BLaER1 (cell line): ENCODE results near the gene DLST.

Source experiments
- H3K27ac ChIP-seq: shearing (Covaris generic); formaldehyde crosslinking; 2 replicates; pipeline ENCODE4 v1.8.1; 2022
- H3K27me3 ChIP-seq: shearing (Covaris generic); formaldehyde crosslinking; 2 replicates; pipeline ENCODE4 v1.8.1; 2022
- H3K36me3 ChIP-seq: shearing (Covaris generic); formaldehyde crosslinking; 2 replicates; pipeline ENCODE4 v1.8.1; 2022
- H3K4me1 ChIP-seq: shearing (Covaris generic); formaldehyde crosslinking; 2 replicates; pipeline ENCODE4 v1.8.1; 2022
- H3K4me2 ChIP-seq: shearing (Covaris generic); formaldehyde crosslinking; 2 replicates; pipeline ENCODE4 v1.8.1; 2022
- H3K4me3 ChIP-seq: shearing (Covaris generic); formaldehyde crosslinking; 2 replicates; pipeline ENCODE4 v1.8.1; 2022
- H3K9ac ChIP-seq: shearing (Covaris generic); formaldehyde crosslinking; 2 replicates; pipeline ENCODE4 v1.8.1; 2022
- H3K9me3 ChIP-seq: shearing (Covaris generic); formaldehyde crosslinking; 2 replicates; pipeline ENCODE4 v1.8.1; 2022
- H4K20me1 ChIP-seq: shearing (Covaris generic); formaldehyde crosslinking; 2 replicates; pipeline ENCODE4 v1.8.1; 2022
- Cebpa-rat ChIP-seq: shearing (Covaris generic); IDR thresholded peaks from 2 replicates; pipeline ENCODE4 v1.8.1; 2022

DLST gene

GRCh38 chr14:74907744-74908143 lies 26.0 kb downstream of the DLST start:
- peak overlapping the region; percentile 57; the same call in 1 of the 2 replicates for H3K27ac ChIP-seq
- no peaks in the 10 kb centered on the region for H3K9me3 ChIP-seq
- TF ChIP-seq Cebpa-rat: no peak

GRCh38 chr14:74908861-74909341 lies 27.2 kb downstream of the DLST start:
- H3K4me2 ChIP-seq: no peak overlapping the region
- H3K9me3 ChIP-seq: no peaks in the 10 kb centered on the region
- no peak overlapping the region for H3K9ac ChIP-seq
- H4K20me1 ChIP-seq: peaks cover 29% of the 10 kb centered on the region
- no peak overlapping the region for H3K4me3 ChIP-seq
- H3K4me1 ChIP-seq: peaks cover 49% of the 10 kb centered on the region
- no peak for TF ChIP-seq Cebpa-rat
- H3K36me3 ChIP-seq: peaks cover 25% of the 10 kb centered on the region
- H3K27me3 ChIP-seq: no peaks in the 10 kb centered on the region
- no peak overlapping the region for H3K27ac ChIP-seq

More at GRCh38 chr14:74907744-74908143, 26.0 kb downstream of the DLST start:
- peaks cover 35% of the 10 kb centered on the region for H3K36me3 ChIP-seq
- no peak overlapping the region for H3K4me3 ChIP-seq
- H3K4me2 ChIP-seq: peak overlapping the region; percentile 75
- no peaks in the 10 kb centered on the region for H3K27me3 ChIP-seq
- H3K9ac ChIP-seq: no peak overlapping the region
- peaks cover 49% of the 10 kb centered on the region for H3K4me1 ChIP-seq
- H4K20me1 ChIP-seq: peaks cover 33% of the 10 kb centered on the region

- no peaks in the 10 kb centered on the region for H3K9me3 ChIP-seq
- H4K20me1 ChIP-seq: peaks cover 25% of the 10 kb centered on the region
- H3K4me3 ChIP-seq: no peak overlapping the region
- no peak overlapping the region for H3K4me2 ChIP-seq
- H3K36me3 ChIP-seq: peaks cover 19% of the 10 kb centered on the region
- peaks cover 49% of the 10 kb centered on the region for H3K4me1 ChIP-seq
- no peak for TF ChIP-seq Cebpa-rat
- H3K9ac ChIP-seq: no peak overlapping the region
- H3K27me3 ChIP-seq: no peaks in the 10 kb centered on the region
- H3K27ac ChIP-seq: no peak overlapping the region
These were observed 27.8 kb downstream of the DLST start for GRCh38 chr14:74909501-74909900.

GRCh38 chr14:74909911-74910310 lies 28.2 kb downstream of the DLST start:
- no peak overlapping the region for H3K27ac ChIP-seq

GRCh38 chr14:74910556-74910955 lies 28.8 kb downstream of the DLST start:
- Histone ChIP-seq H3K4me1 (peaks cover 39% of the 10 kb centered on the region), H3K27me3 (no peaks in the 10 kb centered on the region), H3K9ac (no peak overlapping the region), H3K27ac (no peak overlapping the region), H3K4me3 (no peak overlapping the region), H3K36me3 (peaks cover 10% of the 10 kb centered on the region; the same call in 1 of the 2 replicates), H3K9me3 (no peaks in the 10 kb centered on the region), H3K4me2 (0 out of 2 replicates have a peak overlapping the region, but pooled peaks have one; percentile 12), H4K20me1 (peaks cover 17% of the 10 kb centered on the region)
- no peak for TF ChIP-seq Cebpa-rat

More at GRCh38 chr14:74909911-74910310, 28.2 kb downstream of the DLST start:
- Histone ChIP-seq H3K4me2 (no peak overlapping the region), H3K4me3 (no peak overlapping the region), H3K36me3 (peaks cover 15% of the 10 kb centered on the region), H3K9me3 (no peaks in the 10 kb centered on the region), H3K27me3 (no peaks in the 10 kb centered on the region), H4K20me1 (peaks cover 21% of the 10 kb centered on the region), H3K9ac (no peak overlapping the region), H3K4me1 (peaks cover 45% of the 10 kb centered on the region)
- no peak for TF ChIP-seq Cebpa-rat

- no peaks in the 10 kb centered on the region for H3K27me3 ChIP-seq
- H3K27ac ChIP-seq: 0 out of 2 replicates have a peak overlapping the region, but pooled peaks have one; percentile 15
- no peak overlapping the region for H3K4me2 ChIP-seq
- H4K20me1 ChIP-seq: peaks cover 17% of the 10 kb centered on the region
- no peak for TF ChIP-seq Cebpa-rat
- no peaks in the 10 kb centered on the region for H3K9me3 ChIP-seq
- H3K9ac ChIP-seq: no peak overlapping the region
- H3K4me3 ChIP-seq: no peak overlapping the region
- H3K36me3 ChIP-seq: peaks cover 8% of the 10 kb centered on the region
- H3K4me1 ChIP-seq: peaks cover 33% of the 10 kb centered on the region
These were observed 29.5 kb downstream of the DLST start for GRCh38 chr14:74911221-74911620.

GRCh38 chr14:74911704-74912103 lies 30.0 kb downstream of the DLST start:
- peaks cover 7% of the 10 kb centered on the region; the same call in 1 of the 2 replicates for H3K36me3 ChIP-seq
- TF ChIP-seq Cebpa-rat: no peak
- no peak overlapping the region for H3K9ac ChIP-seq
- no peak overlapping the region for H3K4me3 ChIP-seq
- no peaks in the 10 kb centered on the region for H3K9me3 ChIP-seq
- H3K27ac ChIP-seq: 0 out of 2 replicates have a peak overlapping the region, but pooled peaks have one; percentile 15
- no peaks in the 10 kb centered on the region for H3K27me3 ChIP-seq
- peaks cover 13% of the 10 kb centered on the region for H4K20me1 ChIP-seq
- H3K4me1 ChIP-seq: peaks cover 29% of the 10 kb centered on the region
- H3K4me2 ChIP-seq: no peak overlapping the region

- no peak overlapping the region for H3K4me2 ChIP-seq
- H3K4me1 ChIP-seq: peaks cover 25% of the 10 kb centered on the region
- no peak overlapping the region for H3K9ac ChIP-seq
- peaks cover 9% of the 10 kb centered on the region for H4K20me1 ChIP-seq
- TF ChIP-seq Cebpa-rat: no peak
- no peaks in the 10 kb centered on the region for H3K27me3 ChIP-seq
- no peak overlapping the region for H3K27ac ChIP-seq
- peaks cover 6% of the 10 kb centered on the region; the same call in 1 of the 2 replicates for H3K36me3 ChIP-seq
- H3K9me3 ChIP-seq: no peaks in the 10 kb centered on the region
- no peak overlapping the region for H3K4me3 ChIP-seq
These were observed 30.4 kb downstream of the DLST start for GRCh38 chr14:74912111-74912510.

- peaks cover 6% of the 10 kb centered on the region; the same call in 1 of the 2 replicates for H3K36me3 ChIP-seq
- peaks cover 2% of the 10 kb centered on the region for H4K20me1 ChIP-seq
- no peak overlapping the region for H3K4me2 ChIP-seq
- peaks cover 21% of the 10 kb centered on the region for H3K4me1 ChIP-seq
- no peak for TF ChIP-seq Cebpa-rat
- H3K27me3 ChIP-seq: no peaks in the 10 kb centered on the region
- no peak overlapping the region for H3K9ac ChIP-seq
- no peak overlapping the region for H3K4me3 ChIP-seq
- H3K9me3 ChIP-seq: no peaks in the 10 kb centered on the region
- H3K27ac ChIP-seq: no peak overlapping the region
These were observed 31.1 kb downstream of the DLST start for GRCh38 chr14:74912801-74913200.

GRCh38 chr14:74913393-74913910 lies 31.7 kb downstream of the DLST start:
- H3K4me2 ChIP-seq: no peak overlapping the region
- H3K27me3 ChIP-seq: no peaks in the 10 kb centered on the region
- H4K20me1 ChIP-seq: no peaks in the 10 kb centered on the region
- no peak for TF ChIP-seq Cebpa-rat
- no peak overlapping the region for H3K27ac ChIP-seq
- H3K4me1 ChIP-seq: peaks cover 16% of the 10 kb centered on the region
- H3K4me3 ChIP-seq: no peak overlapping the region
- H3K36me3 ChIP-seq: peaks cover 10% of the 10 kb centered on the region; the same call in 1 of the 2 replicates
- no peaks in the 10 kb centered on the region for H3K9me3 ChIP-seq
- H3K9ac ChIP-seq: no peak overlapping the region
